GM12864 (cell line): ENCODE measurements around the gene RNPEP.
A peak's percentile ranks its signal among the peaks of the same experiment; 100 is the strongest.
"Not testable (repeated sequence)": the region's sequence is repeated elsewhere in the genome, so short reads cannot be mapped to it uniquely, and the experiment has no call there.

Source experiments
- DNase-seq: peaks from one replicate; pipeline ENCODE4 v3.0.0-alpha.2; 2011; ENCODE audit warnings: low read depth
- H3K4me3 ChIP-seq: 2 replicates; pipeline ENCODE4 v1.5.1; 2011; ENCODE audit warnings: mild to moderate bottlenecking, low read depth, low read length, control low read depth
- CTCF ChIP-seq: IDR thresholded peaks from 2 replicates; pipeline ENCODE4 v1.5.1; 2011; ENCODE audit warnings: low read depth, mild to moderate bottlenecking, moderate library complexity, low read length, control low read depth, inconsistent platforms; ENCODE audit errors: missing control alignments

Gene RNPEP, protein sequence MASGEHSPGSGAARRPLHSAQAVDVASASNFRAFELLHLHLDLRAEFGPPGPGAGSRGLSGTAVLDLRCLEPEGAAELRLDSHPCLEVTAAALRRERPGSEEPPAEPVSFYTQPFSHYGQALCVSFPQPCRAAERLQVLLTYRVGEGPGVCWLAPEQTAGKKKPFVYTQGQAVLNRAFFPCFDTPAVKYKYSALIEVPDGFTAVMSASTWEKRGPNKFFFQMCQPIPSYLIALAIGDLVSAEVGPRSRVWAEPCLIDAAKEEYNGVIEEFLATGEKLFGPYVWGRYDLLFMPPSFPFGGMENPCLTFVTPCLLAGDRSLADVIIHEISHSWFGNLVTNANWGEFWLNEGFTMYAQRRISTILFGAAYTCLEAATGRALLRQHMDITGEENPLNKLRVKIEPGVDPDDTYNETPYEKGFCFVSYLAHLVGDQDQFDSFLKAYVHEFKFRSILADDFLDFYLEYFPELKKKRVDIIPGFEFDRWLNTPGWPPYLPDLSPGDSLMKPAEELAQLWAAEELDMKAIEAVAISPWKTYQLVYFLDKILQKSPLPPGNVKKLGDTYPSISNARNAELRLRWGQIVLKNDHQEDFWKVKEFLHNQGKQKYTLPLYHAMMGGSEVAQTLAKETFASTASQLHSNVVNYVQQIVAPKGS

GRCh38 chr1:201982623-201983379 is at the start of gene RNPEP:
Gene RNPEP, plus strand, starts transcription at chr1:201982648. Its CDS starts 19 bp downstream, at chr1:201982667.
- no peak for DNase-seq
- H3K4me3 ChIP-seq = peak within 1 kb of the TSS; percentile 91
- TF ChIP-seq CTCF = no peak

DNA sequence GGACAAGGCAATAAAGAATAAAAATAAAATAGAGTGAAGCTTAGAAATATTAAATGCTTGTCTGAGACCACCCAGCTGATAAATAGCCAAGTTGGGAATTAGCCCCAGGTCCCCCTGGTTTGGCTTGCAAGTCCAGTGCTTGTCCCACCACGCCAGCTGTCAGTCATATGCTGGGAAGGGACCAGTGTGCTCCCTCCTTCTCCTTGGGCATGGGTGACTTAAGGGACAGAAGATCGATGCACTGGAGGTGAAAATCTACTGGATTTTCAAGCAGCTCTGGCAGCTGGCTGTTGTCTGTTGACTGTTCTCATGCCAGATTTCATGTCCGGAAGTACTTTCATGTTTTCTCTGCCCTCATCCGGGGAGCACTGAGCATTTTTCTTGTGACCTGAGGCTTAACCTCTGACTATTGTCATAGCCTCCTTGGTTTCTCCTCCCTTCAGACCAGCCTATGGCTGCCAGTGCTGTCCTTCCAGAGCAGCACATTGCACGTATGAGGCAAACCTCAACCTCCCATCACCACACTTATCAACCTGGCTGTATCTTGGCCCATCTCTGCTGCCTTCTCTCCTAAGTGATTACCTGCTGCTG is 48.5 kb upstream of the RNPEP start:
- no peak overlapping the region for H3K4me3 ChIP-seq
- TF ChIP-seq CTCF = no peak

GRCh38 chr1:201937624-201938213 is 44.7 kb upstream of the RNPEP start:
- DNase-seq = no peak
- TF ChIP-seq CTCF = no peak
- no peak overlapping the region for H3K4me3 ChIP-seq

More for the DNA sequence above, 48.5 kb upstream of the RNPEP start:
- no peak for DNase-seq

GRCh38 chr1:201938440-201939035 is 43.9 kb upstream of the RNPEP start:
- no peak for TF ChIP-seq CTCF
- no peak overlapping the region for H3K4me3 ChIP-seq
- DNase-seq = no peak

- no peak for DNase-seq
- no peak for TF ChIP-seq CTCF
Measured at GRCh38 chr1:201939148-201939547, 43.3 kb upstream of the RNPEP start.

DNA sequence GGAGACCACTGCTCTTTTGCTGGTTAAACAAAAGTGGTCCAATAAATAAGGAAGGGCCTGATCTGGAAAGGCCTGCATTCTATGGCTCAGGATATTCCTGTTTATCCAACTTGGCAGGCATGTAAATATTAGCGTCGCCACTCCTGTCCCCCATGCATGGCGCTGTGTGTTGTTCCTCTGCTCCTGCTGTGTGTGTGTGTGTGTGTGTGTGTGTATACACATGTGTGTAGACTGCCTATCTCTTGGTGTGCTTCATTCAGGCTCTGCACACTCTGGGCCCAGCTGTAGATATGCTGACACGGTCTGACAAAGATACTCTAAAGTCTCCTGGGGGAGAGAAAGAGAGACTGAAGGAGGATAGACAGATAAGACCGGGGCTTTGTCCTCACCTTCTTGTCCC is 42.9 kb upstream of the RNPEP start:
- DNase-seq = no peak
- H3K4me3 ChIP-seq = no peak overlapping the region
- no peak for TF ChIP-seq CTCF

More at GRCh38 chr1:201939148-201939547, 43.3 kb upstream of the RNPEP start:
- no peak overlapping the region for H3K4me3 ChIP-seq

DNA sequence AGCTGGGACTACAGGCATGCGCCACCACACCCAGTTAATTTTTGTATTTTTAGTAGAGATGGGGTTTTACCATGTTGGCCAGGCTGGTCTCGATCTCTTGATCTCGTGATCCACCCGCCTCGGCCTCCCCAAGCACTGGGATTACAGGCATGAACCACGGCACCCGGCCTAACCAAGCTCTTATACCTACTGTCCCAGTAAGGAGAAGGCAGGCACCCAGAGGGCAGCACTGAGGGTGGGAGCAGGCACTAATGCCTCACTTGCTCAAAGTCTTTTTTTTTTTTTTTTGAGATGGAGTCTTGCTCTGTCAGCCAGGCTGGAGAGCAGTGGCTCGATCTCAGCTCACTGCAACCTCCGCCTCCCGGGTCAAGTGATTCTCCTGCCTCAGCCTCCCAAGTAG is 42.1 kb upstream of the RNPEP start:
- not testable (repeated sequence) for H3K4me3 ChIP-seq, DNase-seq
